Amniotic epithelial cell (primary cell): ENCODE data around the gene TFF2.

Source experiments
- DNase-seq: peaks from one replicate; pipeline ENCODE4 v3.0.0-alpha.2; 2010; ENCODE audit warnings: low read depth

Gene TFF2

GRCh38 chr21:42366292-42367010 is 15.7 kb upstream of the TFF2 start, which contains the start of gene TFF1:
TFF1 (minus strand) TSS chr21:42366535; CDS start chr21:42366495, 40 bp downstream.
- DNase-seq: no peak

GRCh38 chr21:42365770-42366169 is 15.0 kb upstream of the TFF2 start:
- no peak for DNase-seq

GRCh38 chr21:42364304-42364865 is 13.6 kb upstream of the TFF2 start:
- DNase-seq: no peak

GRCh38 chr21:42363312-42363711 is 12.5 kb upstream of the TFF2 start:
- no peak for DNase-seq

- DNase-seq: no peak
Observed at GRCh38 chr21:42362700-42363099, 11.9 kb upstream of the TFF2 start.

GRCh38 chr21:42362198-42362597 is 11.4 kb upstream of the TFF2 start:
- DNase-seq: no peak

GRCh38 chr21:42361286-42361685 is 10.5 kb upstream of the TFF2 start:
- DNase-seq: no peak

- DNase-seq: no peak
Observed at GRCh38 chr21:42360317-42360716, 9.5 kb upstream of the TFF2 start.

- no peak for DNase-seq
Observed at GRCh38 chr21:42358937-42359336, 8.1 kb upstream of the TFF2 start.

- DNase-seq: no peak
Observed at GRCh38 chr21:42358261-42358660, 7.5 kb upstream of the TFF2 start.

GRCh38 chr21:42357307-42357706 is 6.5 kb upstream of the TFF2 start:
- DNase-seq: no peak

GRCh38 chr21:42356650-42357049 is 5.9 kb upstream of the TFF2 start:
- DNase-seq: no peak

GRCh38 chr21:42356046-42356445 is 5.3 kb upstream of the TFF2 start:
- no peak for DNase-seq

- no peak for DNase-seq
Observed at GRCh38 chr21:42353623-42354022, 2.8 kb upstream of the TFF2 start.

- no peak for DNase-seq
Observed at GRCh38 chr21:42352441-42353095, 1.8 kb upstream of the TFF2 start.

GRCh38 chr21:42351626-42352440 is 1.0 kb upstream of the TFF2 start:
- DNase-seq: no peak

- no peak for DNase-seq
Observed at GRCh38 chr21:42350318-42350910, 380 bp downstream of the TFF2 start.

- DNase-seq: no peak
Observed at GRCh38 chr21:42349420-42350317, 1.1 kb downstream of the TFF2 start.

GRCh38 chr21:42348762-42349161 is 2.0 kb downstream of the TFF2 start:
- DNase-seq: no peak

- no peak for DNase-seq
Observed at GRCh38 chr21:42347601-42348327, 3.0 kb downstream of the TFF2 start.
